Skeletal muscle tissue (tissue), 2 donors: ENCODE data around the gene ALG10. TPM values are rescaled to one million over a fixed set of nuclear protein-coding genes. Genes with fewer than 3 reads are reported as not detected.

Experiments used
- small RNA-seq: library from RNA; depleted of rRNA; stranded (forward); fragments of <200 nt; gene quantifications from one replicate; pipeline ENCODE3, GENCODE V24; 2014
- total RNA-seq: library from RNA; depleted of rRNA; stranded (reverse); fragments of >200 nt; gene quantifications from one replicate; pipeline ENCODE4 v1.2.3, GENCODE V29; 2014

The ALG10 gene
- total RNA-seq, 1 donor from 2014 or later: 10.4 TPM

Small RNA genes lying within 50 kb of the gene (small RNA-seq; reads per million reads assigned to genes)
- gene RF00019: not detected
